Measurements from ENCODE around the gene MORN5.

The MORN5 gene

DNA sequence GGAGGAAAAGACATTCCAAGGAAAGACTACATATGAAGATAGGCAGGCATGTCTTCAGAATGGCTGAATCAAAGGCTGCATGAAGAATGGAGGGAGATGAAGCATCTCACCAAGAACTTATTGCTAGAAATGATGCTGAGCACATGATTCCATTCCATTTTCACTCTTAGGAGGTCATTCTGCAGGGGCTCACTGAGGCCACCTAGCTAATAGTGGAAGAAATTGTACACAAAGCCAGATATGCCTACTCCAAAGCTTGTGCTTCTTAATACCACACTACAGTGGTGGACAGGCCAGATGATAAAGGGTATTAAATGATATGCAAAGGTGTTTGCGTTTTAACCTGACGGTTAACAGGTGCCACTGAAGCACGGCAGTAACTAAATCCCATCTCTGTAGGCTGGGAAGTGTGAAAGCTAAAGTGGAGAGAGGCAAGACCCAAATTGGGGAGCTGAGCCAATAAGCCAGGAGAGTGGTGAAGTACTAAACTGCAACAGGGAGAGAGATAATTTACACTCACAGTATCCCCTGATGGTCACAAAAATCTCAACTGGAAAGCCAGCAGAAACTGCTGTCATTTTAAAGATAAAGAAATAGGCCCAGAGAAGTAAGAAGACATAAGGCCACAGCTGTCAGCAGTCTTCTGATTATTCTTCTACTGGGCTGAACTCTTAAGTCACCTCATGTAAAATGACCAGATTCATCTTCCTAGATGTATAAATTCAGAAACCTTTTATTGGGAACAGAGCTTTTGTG, 14.7 kb upstream of the MORN5 start:
- DNase-seq, result no peak

- DNase-seq, result no peak
Measured at GRCh38 chr9:122145592-122145863, 14.2 kb upstream of the MORN5 start.

GRCh38 chr9:122151267-122151828, 8.4 kb upstream of the MORN5 start:
- DNase-seq, result no peak

- no peak for DNase-seq
Measured at GRCh38 chr9:122155796-122156195, 3.9 kb upstream of the MORN5 start.

DNA sequence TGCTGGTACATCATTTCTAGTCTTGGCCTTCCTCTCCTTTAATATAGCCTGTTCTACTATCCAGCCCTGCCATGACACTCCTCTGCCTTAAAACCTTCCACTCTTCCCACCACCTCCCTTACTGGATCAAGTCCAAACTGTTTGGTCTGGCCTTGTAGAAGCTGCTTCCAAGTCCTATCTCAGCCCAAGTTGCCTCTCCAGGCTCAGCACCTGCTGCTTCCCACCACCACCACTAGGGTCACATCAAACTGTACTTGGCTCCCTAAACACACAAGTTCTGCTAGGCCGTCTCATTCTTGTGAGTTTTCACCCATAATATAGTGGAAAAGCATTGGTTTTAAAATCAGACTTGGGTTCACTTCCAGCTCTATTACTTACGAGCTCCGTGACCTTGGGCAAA, 1.5 kb upstream of the MORN5 start:
- DNase-seq, result no peak

DNA sequence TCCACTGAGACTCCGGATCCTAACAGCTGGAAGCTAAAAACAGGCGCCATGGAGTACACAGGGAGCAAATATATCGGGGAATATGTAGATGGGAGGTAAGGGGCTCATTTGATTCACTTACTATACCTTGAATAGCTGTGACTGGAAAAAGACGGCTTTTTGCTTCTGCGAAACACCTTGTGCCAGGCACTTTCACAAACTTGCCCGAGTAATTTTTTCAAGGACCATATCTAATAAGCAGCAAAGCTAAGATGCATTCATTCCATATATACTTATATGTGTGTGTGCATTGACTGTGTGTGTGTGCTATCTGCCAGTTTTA, 178 bp downstream of the MORN5 start:
- DNase-seq, result no peak

GRCh38 chr9:122162415-122162814, 2.7 kb downstream of the MORN5 start:
- no peak for DNase-seq

DNA sequence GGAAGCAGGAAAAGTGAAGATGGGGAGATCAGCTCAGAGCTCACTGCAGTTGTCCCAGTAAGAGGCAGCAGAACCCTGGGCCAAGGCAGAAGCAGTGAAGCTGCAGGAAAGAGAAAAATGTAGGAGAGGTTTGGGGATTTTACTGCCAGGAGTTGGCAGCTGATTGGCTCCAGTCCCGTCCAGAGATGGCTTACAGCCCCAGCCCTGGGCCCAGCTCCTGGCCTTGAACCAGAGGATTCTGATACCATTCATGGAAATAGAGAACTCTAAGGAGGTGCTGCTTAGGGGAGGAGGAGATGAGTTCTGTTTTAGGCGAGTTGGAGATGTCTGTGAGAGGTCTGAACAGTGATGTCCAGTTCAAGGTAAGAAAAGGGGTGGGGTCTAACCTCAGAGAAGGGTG, 4.6 kb downstream of the MORN5 start:
- no peak for DNase-seq

- no peak for DNase-seq
Measured at GRCh38 chr9:122168356-122168755, 8.6 kb downstream of the MORN5 start.

GRCh38 chr9:122172131-122172530, 12.4 kb downstream of the MORN5 start:
- no peak for DNase-seq

- DNase-seq, result no peak
Measured at GRCh38 chr9:122173670-122174069, 14.0 kb downstream of the MORN5 start.

DNA sequence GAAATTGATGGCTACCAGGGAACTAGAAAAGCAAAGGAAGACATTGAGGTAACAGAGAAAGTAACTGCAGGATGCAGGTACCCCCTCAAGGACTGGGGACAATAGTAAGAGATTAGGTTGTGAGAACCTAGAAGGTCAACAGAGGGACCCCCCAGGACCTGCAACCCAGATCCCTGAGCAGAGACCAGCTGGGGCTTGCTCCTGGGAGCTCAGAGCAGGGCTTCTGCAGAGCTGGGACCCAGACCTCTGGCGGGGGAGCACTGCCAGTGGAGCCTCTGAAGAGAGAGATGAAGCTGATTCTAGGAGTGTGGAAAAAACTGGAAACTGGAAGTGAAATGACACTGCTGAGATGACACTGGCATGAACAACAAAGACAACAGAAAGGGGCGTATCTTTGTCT, 17.2 kb downstream of the MORN5 start:
- no peak for DNase-seq

- DNase-seq, result no peak
Measured at GRCh38 chr9:122179054-122179689, 19.5 kb downstream of the MORN5 start.

DNA sequence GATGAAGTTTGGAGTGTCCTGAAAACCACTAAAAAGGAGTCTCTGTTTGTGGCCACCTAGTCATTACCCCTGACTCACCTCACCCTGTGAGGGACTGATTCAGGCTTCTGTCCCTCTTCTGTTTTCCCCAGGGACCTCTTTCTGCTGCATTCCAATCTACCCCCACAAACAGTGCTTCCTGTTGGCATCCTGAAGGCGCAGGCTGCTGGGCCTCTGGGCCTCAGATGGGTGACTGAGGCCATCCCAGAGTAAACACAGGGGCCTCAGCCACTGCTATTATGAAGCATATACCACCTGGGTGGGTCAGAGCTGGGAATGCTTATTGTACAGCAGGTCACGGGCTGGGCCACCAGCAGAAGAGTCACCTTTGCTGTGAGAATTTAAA, 20.0 kb downstream of the MORN5 start:
- no peak for DNase-seq

- no peak for DNase-seq
Measured at GRCh38 chr9:122180633-122181032, 20.9 kb downstream of the MORN5 start.

GRCh38 chr9:122183501-122183900, 23.8 kb downstream of the MORN5 start:
- no peak for DNase-seq

GRCh38 chr9:122184551-122184950, 24.8 kb downstream of the MORN5 start:
- DNase-seq, result no peak

DNA sequence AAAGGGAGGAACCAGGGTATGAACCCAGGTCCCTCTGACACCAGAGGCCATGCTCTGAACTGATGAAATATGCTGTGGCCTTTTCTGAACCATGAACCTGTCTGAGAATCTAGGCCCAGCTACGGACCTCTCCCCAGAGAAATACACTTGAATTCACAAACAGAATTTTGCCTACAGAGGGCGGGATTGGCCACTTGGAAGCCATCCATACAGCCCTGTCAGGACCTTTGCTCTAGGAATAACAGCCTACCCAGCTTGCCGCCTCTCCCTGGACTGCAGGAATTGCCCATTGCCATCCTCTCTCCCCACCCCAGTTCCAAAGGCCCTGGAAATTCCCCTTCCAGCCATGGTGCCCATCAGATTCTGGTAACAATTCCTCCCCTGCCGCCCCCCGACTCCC, 26.6 kb downstream of the MORN5 start:
- no peak for DNase-seq

DNA sequence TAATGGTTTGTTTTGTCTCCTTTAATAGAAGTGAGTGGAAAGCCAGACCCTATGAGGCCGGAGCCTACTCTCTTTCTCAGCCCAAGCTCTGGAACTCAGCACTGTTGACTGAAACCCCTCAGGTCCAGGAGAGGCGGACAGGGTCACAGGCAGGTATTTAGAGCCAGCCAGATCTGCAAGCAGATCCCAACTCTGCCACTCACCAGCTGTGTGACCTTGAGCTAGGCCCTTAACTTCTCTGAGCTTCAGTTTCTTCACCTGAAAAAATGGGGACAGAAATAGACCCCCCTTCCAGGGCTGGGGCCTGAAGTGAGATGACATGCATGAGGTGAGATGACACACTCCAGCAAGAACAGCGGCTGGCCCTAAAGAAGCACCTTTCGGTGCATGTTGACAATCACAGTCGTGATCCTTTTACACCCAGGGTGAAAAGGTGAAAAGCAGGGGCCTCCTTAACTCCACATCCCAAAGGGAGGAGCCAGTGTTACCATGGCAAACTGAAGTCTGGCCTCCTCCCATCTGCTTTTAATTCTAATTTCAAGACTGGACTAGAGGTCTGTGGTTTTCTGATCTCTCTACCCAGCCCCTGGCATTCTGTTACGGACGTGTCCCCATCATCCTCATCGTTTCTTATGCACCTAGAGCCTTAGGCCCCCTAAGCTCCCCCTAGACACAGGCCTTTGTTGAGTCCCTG, 27.2 kb downstream of the MORN5 start:
- DNase-seq, result no peak

DNA sequence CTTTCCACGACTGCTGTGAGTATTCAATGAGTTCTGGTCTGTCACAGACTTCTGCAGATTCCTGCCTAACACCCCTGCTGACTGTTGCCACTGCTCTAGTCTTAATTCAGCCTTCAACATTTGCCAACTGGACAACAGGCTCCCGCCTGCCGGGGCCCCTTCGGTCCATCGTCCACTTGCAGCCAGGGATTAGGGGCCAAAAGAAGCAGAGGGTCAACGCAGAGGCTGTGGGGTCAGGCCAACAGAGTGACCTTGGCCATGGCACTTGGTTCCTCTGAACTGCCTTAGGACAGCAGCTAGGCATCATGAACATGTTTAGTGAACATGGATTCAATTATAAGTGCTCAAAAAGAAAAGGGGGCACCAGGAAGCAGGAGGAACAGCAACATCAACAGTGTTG, 28.7 kb downstream of the MORN5 start:
- no peak for DNase-seq

GRCh38 chr9:122190597-122191381, 31.1 kb downstream of the MORN5 start:
- DNase-seq, result no peak

DNA sequence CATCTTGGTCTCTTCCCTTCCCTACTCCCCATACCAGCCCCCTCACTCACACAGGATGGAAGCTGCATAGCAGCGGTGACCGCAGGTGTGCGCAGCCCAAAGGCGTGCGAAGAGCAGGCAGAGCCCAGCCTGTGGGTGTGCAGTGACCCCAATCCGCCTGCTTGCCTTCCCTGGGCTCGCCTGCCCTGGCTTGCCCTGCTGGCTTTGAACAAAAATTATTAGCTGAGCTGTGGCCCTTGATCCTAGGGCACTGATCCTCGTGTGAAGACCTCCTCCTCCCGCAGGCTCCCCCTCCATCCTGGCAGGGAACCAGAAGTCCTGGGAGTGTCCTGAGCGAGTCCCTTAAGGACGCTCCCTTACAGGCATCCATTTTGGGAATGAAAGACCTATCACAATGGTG, 31.9 kb downstream of the MORN5 start:
- no peak for DNase-seq

GRCh38 chr9:122192261-122192875, 32.7 kb downstream of the MORN5 start:
- no peak for DNase-seq
